K562 (cell line): Measurements from ENCODE around the gene CDH16. TPM values are rescaled to one million over a fixed set of nuclear protein-coding genes. Genes with fewer than 3 reads are reported as not detected.
A peak's percentile ranks its signal among the peaks of the same experiment; 100 is the strongest.

Experiments used
- CEBPB ChIP-seq: fragments of 450-650 bp; IDR thresholded peaks from 2 replicates; pipeline ENCODE4 v1.6.1; 2016; ENCODE audit warnings: missing genetic modification characterization, missing compliant biosample characterization
- CTBP1 ChIP-seq: fragments of 450-650 bp; IDR thresholded peaks from 2 replicates; pipeline ENCODE4 v1.6.1; 2016; ENCODE audit warnings: borderline replicate concordance
- FOXK2 ChIP-seq, 2 experiments: fragments of 450-650 bp; IDR thresholded peaks in 1 of 2; conservative IDR thresholded peaks in 1 of 2; 2 replicates each; pipeline ENCODE4 v1.6.1; 2016; ENCODE audit warnings: low read depth in 2 of 2, mild to moderate bottlenecking in 1 of 2
- FOXP4 ChIP-seq: sonication (generic); formaldehyde crosslinking; IDR thresholded peaks from 2 replicates; pipeline ENCODE4 v1.8.0; 2022; ENCODE audit warnings: mild to moderate bottlenecking, missing genetic modification reagents, borderline replicate concordance
- HNRNPK ChIP-seq: fragments of 200-400 bp; formaldehyde crosslinking; IDR thresholded peaks from one replicate; pipeline ENCODE4 v1.6.1; 2018; ENCODE audit warnings: mild to moderate bottlenecking, low read depth, low read length; ENCODE audit not compliant: poor library complexity, severe bottlenecking
- ILF3 ChIP-seq: fragments of 450-650 bp; IDR thresholded peaks from 2 replicates; pipeline ENCODE4 v1.6.1; 2018; ENCODE audit warnings: antibody characterized with exemption, mild to moderate bottlenecking, moderate library complexity, borderline replicate concordance
- NCOA4 ChIP-seq: fragments of 450-650 bp; IDR thresholded peaks from 2 replicates; pipeline ENCODE4 v1.6.1; 2018; ENCODE audit warnings: mild to moderate bottlenecking; ENCODE audit not compliant: partially characterized antibody
- PPARD ChIP-seq: fragments of 250-450 bp; sonication (Bioruptor Pico); IDR thresholded peaks from 2 replicates; pipeline ENCODE4 v1.8.0; 2022; ENCODE audit warnings: inconsistent platforms, mild to moderate bottlenecking, moderate library complexity
- SAP30 ChIP-seq: fragments of 200-600 bp; sonication (generic); IDR thresholded peaks from 2 replicates; pipeline ENCODE4 v1.6.1; 2012; ENCODE audit warnings: borderline replicate concordance, low read depth, mild to moderate bottlenecking, moderate library complexity, low read length, control low read depth, inconsistent platforms; ENCODE audit not compliant: insufficient read depth, poor library complexity, severe bottlenecking
- SMAD4 ChIP-seq: fragments of 250-450 bp; sonication (Bioruptor Pico); conservative IDR thresholded peaks from 2 replicates; pipeline ENCODE4 v1.8.0; 2021; ENCODE audit warnings: inconsistent platforms, mild to moderate bottlenecking, moderate library complexity
- TEAD1 ChIP-seq, 2 experiments: fragments of 450-650 bp in 1 of 2; sonication (generic) in 1 of 2; formaldehyde crosslinking; IDR thresholded peaks; 2 replicates each; pipeline versions ENCODE4 v1.4.0 to v1.8.0; 2020 to 2022; ENCODE audit warnings: mild to moderate bottlenecking in 2 of 2, missing genetic modification reagents in 1 of 2
- TFAP4 ChIP-seq: sonication (generic); formaldehyde crosslinking; IDR thresholded peaks from 2 replicates; pipeline ENCODE4 v1.8.0; 2022; ENCODE audit warnings: missing genetic modification reagents, mild to moderate bottlenecking, moderate library complexity, borderline replicate concordance
- XRCC3 ChIP-seq: fragments of 450-650 bp; IDR thresholded peaks from 2 replicates; pipeline ENCODE4 v1.6.1; 2017; ENCODE audit warnings: mild to moderate bottlenecking, moderate library complexity
- ZBTB1 ChIP-seq: sonication (generic); formaldehyde crosslinking; IDR thresholded peaks from 2 replicates; pipeline ENCODE4 v1.8.1; 2023; ENCODE audit warnings: missing genetic modification reagents, low read depth, mild to moderate bottlenecking, borderline replicate concordance
- ZNF699 ChIP-seq: fragments of 250-450 bp; sonication (Bioruptor Pico); IDR thresholded peaks from 2 replicates; pipeline ENCODE4 v1.8.0; 2021; ENCODE audit warnings: mild to moderate bottlenecking, moderate library complexity; ENCODE audit not compliant: insufficient replicate concordance
- polyA plus RNA-seq, 8 experiments: library from polyadenylated mRNA; depleted of rRNA in 4 of 8; stranded (reverse) in 5 of 8; unstranded in 3 of 8; fragments of >200 nt; fragmentation: Nextera tagmentation in 2 of 8; fragmentation: Illumina TruSeq in 1 of 8; extraction: Ambion mirVana in 2 of 8; extraction: Trizol in 1 of 8; gene quantifications; 2 replicates each; pipeline versions ENCODE4 v1.2.1 to v1.2.3, GENCODE V29; 2011 to 2014; ENCODE audit warnings: inconsistent platforms in 1 of 8, missing spikeins in 1 of 8
- total RNA-seq, 7 experiments: library from RNA; depleted of rRNA in 6 of 7; stranded (reverse); fragments of >200 nt in 6 of 7; fragmentation: Illumina TruSeq in 2 of 7; extraction: Trizol in 2 of 7; gene quantifications; 2 replicates each; pipeline versions ENCODE4 v1.2.1 to v1.2.3, GENCODE V29; 2011 to 2021; ENCODE audit warnings: low replicate concordance in 1 of 7
- TF ChIP-seq, protein P1 (sequence below), 2 experiments: fragments of 450-650 bp; conservative IDR thresholded peaks; 2 replicates each; pipeline ENCODE4 v1.6.1; 2017; ENCODE audit warnings: mild to moderate bottlenecking in 2 of 2, moderate library complexity in 2 of 2

The CDH16 gene
- total and polyA plus RNA-seq, 9 of the 15 experiments (the other 6 are each of a cell fraction or from before 2014, with no cell fraction given), result not detected

DNA sequence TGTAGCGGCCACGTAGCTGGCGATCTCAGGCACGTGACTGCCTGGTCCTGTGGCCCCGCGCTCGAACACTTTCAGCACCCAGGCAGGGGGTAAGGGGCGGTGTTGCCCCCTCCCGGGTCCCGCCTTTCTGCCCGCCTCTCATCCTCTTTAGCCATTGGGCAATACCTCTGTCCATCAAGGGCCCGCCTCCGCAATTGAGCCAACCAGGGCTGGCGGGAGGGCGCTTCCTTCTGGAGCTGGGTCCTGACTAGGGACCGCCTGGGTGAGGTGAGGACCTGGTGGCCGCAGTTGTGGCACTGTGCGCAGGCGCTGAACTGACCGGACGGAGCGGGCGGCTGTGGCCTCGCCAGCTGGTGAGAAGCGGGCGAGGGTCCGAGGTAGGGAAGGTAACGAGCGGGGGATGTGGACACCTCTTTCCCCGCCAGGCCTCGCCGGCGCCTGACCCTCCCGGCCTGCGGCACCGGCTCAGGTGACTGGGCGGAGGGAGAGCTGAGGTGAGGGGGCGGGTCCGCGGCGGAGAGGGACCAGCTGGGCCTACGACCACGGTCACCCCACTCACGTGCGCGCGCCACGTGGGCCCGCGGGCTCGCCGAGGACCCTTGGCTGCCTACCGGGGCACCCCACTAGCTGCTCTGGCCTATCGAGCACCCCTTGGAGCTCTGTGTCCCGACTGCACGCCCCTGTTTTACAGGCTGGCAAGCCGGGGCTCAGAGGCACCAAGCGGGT, 38.2 kb downstream of the CDH16 start, which contains the start of gene PDP2 (continued):
- TF ChIP-seq, protein P1, sequence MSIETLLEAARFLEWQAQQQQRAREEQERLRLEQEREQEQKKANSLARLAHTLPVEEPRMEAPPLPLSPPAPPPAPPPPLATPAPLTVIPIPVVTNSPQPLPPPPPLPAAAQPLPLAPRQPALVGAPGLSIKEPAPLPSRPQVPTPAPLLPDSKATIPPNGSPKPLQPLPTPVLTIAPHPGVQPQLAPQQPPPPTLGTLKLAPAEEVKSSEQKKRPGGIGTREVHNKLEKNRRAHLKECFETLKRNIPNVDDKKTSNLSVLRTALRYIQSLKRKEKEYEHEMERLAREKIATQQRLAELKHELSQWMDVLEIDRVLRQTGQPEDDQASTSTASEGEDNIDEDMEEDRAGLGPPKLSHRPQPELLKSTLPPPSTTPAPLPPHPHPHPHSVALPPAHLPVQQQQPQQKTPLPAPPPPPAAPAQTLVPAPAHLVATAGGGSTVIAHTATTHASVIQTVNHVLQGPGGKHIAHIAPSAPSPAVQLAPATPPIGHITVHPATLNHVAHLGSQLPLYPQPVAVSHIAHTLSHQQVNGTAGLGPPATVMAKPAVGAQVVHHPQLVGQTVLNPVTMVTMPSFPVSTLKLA (conservative IDR thresholded peaks at IDR 0.05), result peak; percentile 94 to 97
- TF ChIP-seq ZNF699 (CRISPR knock-in tag), result no peak
- TF ChIP-seq NCOA4, result no peak
- peak; percentile 97 for TF ChIP-seq TFAP4 (CRISPR knock-in tag)
- TF ChIP-seq PPARD (CRISPR knock-in tag), result no peak
- TF ChIP-seq CEBPB (tag), result peak; percentile 84
- no peak for TF ChIP-seq XRCC3
- no peak for TF ChIP-seq ZBTB1
- peak; percentile 35 for TF ChIP-seq HNRNPK
- TF ChIP-seq TEAD1 (CRISPR knock-in tag; IDR thresholded peaks at IDR 0.05), result peak; percentile 41 to 49; a peak in 1 of 4 replicates
- TF ChIP-seq FOXK2 (conservative IDR thresholded peaks at IDR 0.05 in 1 of 2, IDR thresholded peaks at IDR 0.05 in 1 of 2; ENCODE audit: low read depth in 2 of 2), result peak; percentile 24 to 27; a peak in 1 of 4 replicates
- TF ChIP-seq CTBP1, result peak; percentile 61; the same call in 1 of the 2 replicates
- 0 out of 2 replicates have a peak, but pooled peaks have one; percentile 55 for TF ChIP-seq FOXP4 (CRISPR knock-in tag)
- TF ChIP-seq ILF3, result no peak
- peak; percentile 82 for TF ChIP-seq SAP30
- TF ChIP-seq SMAD4 (CRISPR knock-in tag), result peak; percentile 32; the same call in 1 of the 2 replicates
